H7 (cell line): ENCODE data around the gene PRKN. TPM values are rescaled to one million over a fixed set of nuclear protein-coding genes. Genes with fewer than 3 reads are reported as not detected.

ENCODE experiments used
- DNase-seq: peaks from one replicate; pipeline ENCODE4 v3.0.0; 2012
- H3K27me3 ChIP-seq: 2 replicates; pipeline ENCODE4 v1.6.0; 2011; ENCODE audit warnings: mild to moderate bottlenecking, low read length; ENCODE audit not compliant: control insufficient read depth, insufficient read depth
- H3K36me3 ChIP-seq: replicated peaks from 2 replicates; pipeline ENCODE4 v1.5.1; 2011; ENCODE audit warnings: low read length; ENCODE audit not compliant: control insufficient read depth, insufficient read depth
- H3K4me3 ChIP-seq: 2 replicates; pipeline ENCODE4 v1.5.1; 2011; ENCODE audit warnings: low read depth, mild to moderate bottlenecking, control low read depth, low read length, moderate library complexity; ENCODE audit not compliant: insufficient read depth
- total RNA-seq: library from RNA; depleted of rRNA; stranded (reverse); fragments of >200 nt; shearing (Covaris generic); gene quantifications from 2 replicates; pipeline ENCODE4 v1.2.3, GENCODE V29; 2014

PRKN gene
- total RNA-seq, 1 experiment from 2014 or later, result 0.90 TPM

DNA sequence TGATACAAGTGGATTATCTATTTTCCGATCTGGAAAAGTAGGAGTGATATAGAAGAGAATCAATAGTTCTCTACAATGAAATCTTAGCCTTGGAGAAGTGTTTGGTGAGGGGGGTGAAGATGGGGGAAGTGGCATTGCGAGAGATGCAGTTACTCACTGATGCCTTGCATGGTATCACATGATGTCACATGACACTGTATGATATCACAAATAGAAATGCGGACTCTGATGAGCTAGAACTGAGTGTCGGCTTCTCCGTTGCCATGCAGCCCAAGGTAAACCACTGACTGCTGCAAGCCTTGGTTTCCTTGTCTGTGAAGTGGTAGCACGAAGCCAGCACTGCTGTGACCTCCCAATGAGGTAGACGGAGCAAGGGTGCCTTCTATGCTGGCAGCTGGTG, 1050.4 kb downstream of the PRKN start:
- Histone ChIP-seq H3K36me3 (no peaks in the 10 kb centered on the region), H3K4me3 (no peak overlapping the region), H3K27me3 (no peaks in the 10 kb centered on the region)
- DNase-seq, result no peak

DNA sequence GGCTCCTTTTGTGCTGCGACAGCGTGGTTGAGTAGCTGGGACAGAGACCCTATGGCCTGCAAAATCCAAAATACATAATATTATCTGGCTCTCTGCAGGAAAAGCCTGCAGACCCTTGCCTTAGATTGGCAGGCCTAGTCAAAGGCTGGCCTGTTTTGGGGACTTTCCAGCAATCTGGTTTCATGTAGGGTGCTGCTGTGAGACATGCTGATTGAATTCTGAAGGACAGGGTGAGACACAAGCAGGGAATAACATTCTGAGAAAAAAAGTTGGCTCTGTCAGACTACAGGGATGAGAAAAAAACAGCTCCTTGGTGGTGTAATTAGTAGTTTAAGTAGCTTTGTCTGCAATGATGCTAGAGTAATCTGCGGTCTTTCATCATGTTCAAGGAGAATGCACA, 1051.0 kb downstream of the PRKN start:
- Histone ChIP-seq H3K4me3 (no peak overlapping the region), H3K27me3 (no peaks in the 10 kb centered on the region), H3K36me3 (no peaks in the 10 kb centered on the region)
- no peak for DNase-seq

DNA sequence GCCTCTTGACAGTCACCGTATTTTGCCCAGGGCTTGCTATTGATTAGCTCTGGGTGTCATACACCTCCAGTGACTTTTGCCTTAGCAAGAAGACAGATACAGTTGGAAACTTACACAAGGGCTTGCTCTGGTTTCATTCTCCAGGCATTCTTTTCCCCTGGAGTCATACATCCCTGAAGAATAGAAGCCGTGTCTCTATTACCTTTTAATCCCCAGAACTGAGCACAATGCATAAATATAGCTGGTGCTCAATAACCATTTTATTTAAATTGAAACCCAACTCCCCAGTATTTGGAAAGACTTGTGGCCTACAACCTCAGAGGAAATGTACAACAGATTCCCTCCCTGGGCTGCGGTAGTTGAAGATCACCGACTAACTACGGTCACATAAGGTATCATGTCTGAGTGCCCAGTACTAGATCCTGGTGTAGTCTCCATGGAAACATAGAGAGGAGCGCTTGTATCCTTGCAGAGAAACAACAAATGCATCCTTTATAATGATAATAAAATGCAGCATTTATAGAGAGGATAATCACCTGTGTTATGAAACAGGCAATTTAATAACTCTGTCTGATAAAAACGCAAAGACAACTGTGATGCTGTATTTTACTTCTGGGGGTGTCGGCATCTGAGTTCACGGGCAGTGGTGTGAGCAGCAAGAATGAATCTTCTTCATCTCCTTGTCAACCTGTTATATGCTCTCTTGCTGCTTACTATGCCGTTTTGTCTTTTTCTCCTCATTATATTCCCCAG, 1052.5 kb downstream of the PRKN start:
- H3K4me3 ChIP-seq, result no peak overlapping the region
- DNase-seq, result no peak
- no peaks in the 10 kb centered on the region for H3K27me3 ChIP-seq
- H3K36me3 ChIP-seq, result no peaks in the 10 kb centered on the region

DNA sequence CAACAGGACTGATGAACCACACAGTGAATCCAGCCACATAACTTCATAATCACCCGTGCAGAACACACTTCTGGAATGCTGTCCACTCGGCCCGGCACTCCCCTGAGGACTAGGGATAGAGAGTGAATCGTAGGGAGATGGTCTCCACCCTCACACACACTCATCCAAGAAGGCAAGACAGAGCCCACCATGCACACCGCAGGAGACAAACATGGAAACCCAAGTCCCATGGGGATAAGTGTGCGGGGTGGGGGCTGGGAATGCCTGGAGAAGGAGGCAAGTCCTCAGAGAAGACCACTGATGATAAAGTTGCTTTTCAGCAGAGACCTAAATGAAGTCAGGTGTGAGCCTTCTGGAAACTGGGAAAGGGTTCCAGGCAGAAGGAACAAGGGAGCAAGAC, 1054.5 kb downstream of the PRKN start:
- no peaks in the 10 kb centered on the region for H3K27me3 ChIP-seq
- H3K4me3 ChIP-seq, result no peak overlapping the region
- H3K36me3 ChIP-seq, result no peaks in the 10 kb centered on the region
- no peak for DNase-seq

- Histone ChIP-seq H3K27me3 (no peaks in the 10 kb centered on the region), H3K4me3 (no peak overlapping the region), H3K36me3 (no peaks in the 10 kb centered on the region)
- no peak for DNase-seq
Observed at GRCh38 chr6:161671117-161671516, 1056.4 kb downstream of the PRKN start.

- DNase-seq, result no peak
- Histone ChIP-seq H3K4me3 (no peak overlapping the region), H3K36me3 (no peaks in the 10 kb centered on the region), H3K27me3 (no peaks in the 10 kb centered on the region)
Observed at GRCh38 chr6:161668665-161669064, 1058.9 kb downstream of the PRKN start.

DNA sequence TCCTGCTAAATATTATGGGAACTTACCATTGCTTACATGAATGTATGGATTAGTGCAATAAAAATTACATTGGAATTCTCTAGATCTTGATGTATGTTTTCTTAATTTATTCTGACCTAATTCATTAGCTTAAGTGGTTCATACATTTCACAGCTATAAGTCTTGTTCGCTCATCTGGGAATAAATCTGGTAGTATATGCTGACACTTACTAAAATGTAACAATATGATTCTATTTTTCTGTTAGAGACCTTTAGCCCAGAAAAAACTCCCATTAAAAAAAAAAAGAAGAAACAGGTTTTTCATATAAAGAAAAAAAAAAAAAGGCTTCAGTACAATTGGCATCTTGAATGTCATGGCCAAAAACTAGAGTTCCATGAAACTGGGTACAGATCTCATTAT, 1059.6 kb downstream of the PRKN start:
- no peaks in the 10 kb centered on the region for H3K36me3 ChIP-seq
- H3K27me3 ChIP-seq, result no peaks in the 10 kb centered on the region
- DNase-seq, result no peak
- H3K4me3 ChIP-seq, result no peak overlapping the region

DNA sequence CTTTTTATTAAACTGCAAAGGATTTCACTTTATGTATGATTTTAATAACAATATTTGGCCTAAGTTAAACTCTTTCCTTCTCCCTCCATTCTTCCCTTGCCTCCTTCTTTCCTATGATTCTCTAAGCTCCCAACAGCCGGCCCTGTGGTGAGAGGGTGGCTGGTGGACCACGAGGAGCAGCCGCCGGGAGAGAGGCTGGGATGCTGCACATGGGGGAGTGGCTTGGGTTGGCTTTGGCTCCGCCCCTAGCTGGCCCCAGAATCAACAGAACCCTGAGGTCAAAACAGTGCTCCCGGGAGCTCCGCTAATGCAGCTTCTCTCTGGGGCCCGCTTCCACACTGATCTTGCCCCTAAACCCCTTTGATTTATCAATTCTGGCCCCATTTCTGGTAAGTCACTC, 1063.9 kb downstream of the PRKN start:
- DNase-seq, result no peak
- Histone ChIP-seq H3K36me3 (no peaks in the 10 kb centered on the region), H3K4me3 (no peak overlapping the region), H3K27me3 (no peaks in the 10 kb centered on the region)

- no peaks in the 10 kb centered on the region for H3K36me3 ChIP-seq
- no peak overlapping the region for H3K4me3 ChIP-seq
- DNase-seq, result no peak
- no peaks in the 10 kb centered on the region for H3K27me3 ChIP-seq
Observed at GRCh38 chr6:161660666-161661571, 1066.6 kb downstream of the PRKN start.

DNA sequence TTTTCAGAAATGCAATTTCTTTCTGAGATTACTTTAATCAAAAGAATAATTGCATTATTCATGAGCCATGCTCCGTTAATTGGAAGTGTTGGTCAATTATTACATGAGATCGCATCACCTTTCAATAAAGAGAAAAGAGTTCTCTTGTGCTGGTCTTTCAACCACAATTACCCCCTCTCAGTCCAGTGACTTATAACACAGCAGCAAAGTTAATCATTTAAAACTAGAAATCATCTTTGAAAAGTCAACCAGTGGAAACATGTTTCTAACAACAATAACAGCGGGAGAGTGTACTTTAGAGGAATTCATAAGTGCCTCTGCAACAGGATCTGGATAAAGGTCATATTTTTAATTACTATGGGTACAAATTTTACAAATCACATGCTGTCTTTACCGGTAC, 1069.4 kb downstream of the PRKN start:
- H3K27me3 ChIP-seq, result no peaks in the 10 kb centered on the region
- DNase-seq, result no peak
- H3K36me3 ChIP-seq, result no peaks in the 10 kb centered on the region
- no peak overlapping the region for H3K4me3 ChIP-seq

GRCh38 chr6:161654209-161654608, 1073.4 kb downstream of the PRKN start:
- H3K27me3 ChIP-seq, result no peaks in the 10 kb centered on the region
- DNase-seq, result no peak
- H3K36me3 ChIP-seq, result no peaks in the 10 kb centered on the region
- no peak overlapping the region for H3K4me3 ChIP-seq

DNA sequence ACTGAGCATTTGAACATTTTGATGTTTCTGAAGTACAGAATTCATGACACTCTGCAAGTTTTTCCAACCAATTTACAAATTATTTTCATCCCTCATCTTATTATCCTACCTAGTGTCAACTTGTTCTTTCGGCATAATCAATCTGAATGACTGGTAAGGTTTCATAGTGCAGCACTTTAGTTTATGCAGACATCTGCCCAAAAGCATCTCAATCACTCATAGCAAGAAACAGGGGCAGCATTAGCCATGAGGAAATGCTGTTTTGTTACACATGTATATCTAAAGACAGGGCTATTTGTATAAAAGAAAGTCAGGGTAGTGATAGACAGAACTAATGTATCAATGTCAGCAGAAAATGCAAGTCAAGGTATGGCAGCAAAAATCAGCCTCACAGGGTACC, 1075.6 kb downstream of the PRKN start:
- Histone ChIP-seq H3K4me3 (no peak overlapping the region), H3K27me3 (no peaks in the 10 kb centered on the region), H3K36me3 (no peaks in the 10 kb centered on the region)
- DNase-seq, result no peak

DNA sequence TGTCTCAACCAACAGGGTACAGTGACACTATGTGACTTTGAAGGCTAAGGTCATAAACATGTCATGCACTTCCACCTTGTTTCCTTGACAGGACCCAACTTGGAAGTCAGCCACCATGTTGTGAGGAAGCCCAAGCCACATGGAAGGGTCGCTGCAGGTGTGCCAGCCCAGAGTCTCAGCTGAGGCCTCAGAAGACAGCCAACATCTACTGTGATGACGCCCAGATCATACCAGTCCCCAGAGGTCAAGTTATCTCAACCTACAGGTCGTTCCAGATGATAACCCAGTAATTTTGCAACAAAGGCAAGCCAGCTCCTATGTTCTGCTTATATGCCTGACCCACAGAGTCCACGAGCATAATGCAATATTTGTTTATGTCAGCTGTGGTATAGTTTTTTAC, 1077.7 kb downstream of the PRKN start:
- H3K4me3 ChIP-seq, result no peak overlapping the region
- no peaks in the 10 kb centered on the region for H3K36me3 ChIP-seq
- H3K27me3 ChIP-seq, result no peaks in the 10 kb centered on the region
- DNase-seq, result no peak

- Histone ChIP-seq H3K27me3 (no peaks in the 10 kb centered on the region), H3K4me3 (no peak overlapping the region), H3K36me3 (no peaks in the 10 kb centered on the region)
- no peak for DNase-seq
Observed at GRCh38 chr6:161649068-161649467, 1078.5 kb downstream of the PRKN start.

- no peak for DNase-seq
Observed at GRCh38 chr6:161647234-161647633, 1080.3 kb downstream of the PRKN start.

More at GRCh38 chr6:161647234-161647633, 1080.3 kb downstream of the PRKN start:
- Histone ChIP-seq H3K36me3 (no peaks in the 10 kb centered on the region), H3K27me3 (no peaks in the 10 kb centered on the region), H3K4me3 (no peak overlapping the region)
